ENCODE results near the gene DUSP6.

The DUSP6 gene

DNA sequence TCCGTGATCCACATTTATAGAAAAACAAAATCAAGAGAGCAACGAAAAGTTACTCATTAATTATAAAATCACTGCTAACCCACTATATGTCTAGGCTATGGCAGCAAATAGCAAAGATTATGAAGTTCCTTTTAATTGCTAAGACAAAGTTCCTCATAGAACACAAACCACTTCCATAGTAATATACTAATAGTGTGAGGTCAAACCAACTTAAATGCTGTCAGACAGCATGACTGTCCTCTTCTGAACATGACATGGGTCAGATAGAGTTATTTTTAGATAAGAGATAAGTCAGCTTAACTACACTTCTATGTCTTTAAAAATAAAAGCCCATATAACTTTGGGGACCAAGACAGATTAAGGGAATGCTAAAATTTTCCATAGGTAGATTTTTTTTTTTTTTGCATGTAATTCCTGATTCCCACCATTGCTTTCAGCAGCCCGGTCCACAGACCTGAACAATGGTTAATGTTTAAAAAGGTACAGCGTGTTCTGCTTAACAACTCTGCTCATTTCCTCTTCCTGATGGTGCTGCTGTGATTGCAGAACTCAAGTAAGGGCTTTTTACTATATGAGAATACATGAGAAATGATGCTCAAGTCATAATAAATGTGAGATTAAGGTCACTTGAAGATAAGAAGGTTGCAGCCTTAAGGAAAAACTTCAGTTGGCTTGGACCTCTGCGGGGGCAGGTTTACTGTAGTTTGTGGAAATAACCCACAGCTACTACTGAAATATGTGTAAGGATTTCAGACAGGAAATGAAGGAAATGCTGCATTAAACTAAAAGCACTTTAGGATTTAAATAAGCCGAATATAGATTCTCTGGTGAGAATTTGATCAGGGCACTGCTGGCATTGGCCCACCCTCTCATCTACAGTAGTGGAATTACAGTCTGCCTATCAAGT is 37.7 kb upstream of the DUSP6 start:
- H3K4me3 ChIP-seq (ENCODE audit: insufficient read depth, low read depth, low read length, poor library complexity, severe bottlenecking): no peak overlapping the region
- H3K36me3 ChIP-seq (ENCODE audit: control insufficient read depth, insufficient read depth, low read length): no peaks in the 10 kb centered on the region
- no peak for DNase-seq
- no peaks in the 10 kb centered on the region for H3K9me3 ChIP-seq (ENCODE audit: control insufficient read depth, low read length)
- peaks cover 4% of the 10 kb centered on the region for H3K4me1 ChIP-seq (ENCODE audit: control insufficient read depth, insufficient read depth, low read length, poor library complexity, severe bottlenecking)
- no peaks in the 10 kb centered on the region for H3K27me3 ChIP-seq (replicated peaks; ENCODE audit: control insufficient read depth, insufficient read depth, low read length, poor library complexity, severe bottlenecking)
- H3K27ac ChIP-seq (ENCODE audit: insufficient read depth, low read length, poor library complexity, severe bottlenecking): no peak overlapping the region

DNA sequence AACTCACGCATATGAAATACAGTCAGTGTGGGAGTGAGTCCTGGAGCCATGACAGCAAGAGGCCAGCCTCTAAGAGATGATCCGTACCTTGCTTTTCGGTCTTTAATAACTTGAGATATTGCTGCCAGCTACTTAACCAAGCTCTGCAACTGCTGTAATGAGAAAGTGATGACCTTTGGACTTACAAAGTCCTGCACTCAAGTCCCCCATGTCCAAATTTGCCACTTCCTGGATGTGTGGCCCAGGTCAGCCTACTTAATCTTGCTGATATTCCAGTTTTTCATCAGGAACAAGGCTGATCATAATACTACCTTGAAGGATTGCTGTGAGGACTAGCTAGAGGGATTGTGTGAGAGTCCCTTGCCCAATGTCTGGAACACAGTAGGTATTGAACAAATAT is 33.8 kb upstream of the DUSP6 start:
- no peaks in the 10 kb centered on the region for H3K36me3 ChIP-seq (ENCODE audit: control insufficient read depth, insufficient read depth, low read length)
- H3K27ac ChIP-seq (ENCODE audit: insufficient read depth, low read length, poor library complexity, severe bottlenecking): no peak overlapping the region
- no peaks in the 10 kb centered on the region for H3K27me3 ChIP-seq (replicated peaks; ENCODE audit: control insufficient read depth, insufficient read depth, low read length, poor library complexity, severe bottlenecking)
- H3K9me3 ChIP-seq (ENCODE audit: control insufficient read depth, low read length): no peaks in the 10 kb centered on the region
- DNase-seq: no peak
- H3K4me1 ChIP-seq (ENCODE audit: control insufficient read depth, insufficient read depth, low read length, poor library complexity, severe bottlenecking): peaks cover 4% of the 10 kb centered on the region
- H3K4me3 ChIP-seq (ENCODE audit: insufficient read depth, low read depth, low read length, poor library complexity, severe bottlenecking): no peak overlapping the region

DNA sequence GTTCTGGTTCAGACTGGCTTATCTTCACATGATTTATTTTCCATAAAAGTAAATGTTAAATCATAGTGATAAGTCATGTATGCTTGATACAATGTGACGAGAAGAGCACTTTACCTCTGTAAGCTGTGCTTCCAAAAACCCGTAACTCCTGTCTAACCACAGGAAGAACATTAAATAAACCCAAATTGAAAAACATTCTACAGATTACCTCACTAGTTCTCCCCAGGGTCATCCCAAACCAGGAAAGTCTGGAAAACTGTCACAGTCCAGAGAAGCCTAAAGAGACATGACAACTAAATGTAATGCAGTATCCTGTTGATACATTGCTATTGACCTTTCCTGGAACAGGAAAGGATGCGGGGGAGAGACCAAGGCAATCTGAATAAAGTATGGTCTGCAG is 32.5 kb upstream of the DUSP6 start:
- no peak overlapping the region for H3K27ac ChIP-seq (ENCODE audit: insufficient read depth, low read length, poor library complexity, severe bottlenecking)
- H3K27me3 ChIP-seq (replicated peaks; ENCODE audit: control insufficient read depth, insufficient read depth, low read length, poor library complexity, severe bottlenecking): no peaks in the 10 kb centered on the region
- no peak overlapping the region for H3K4me3 ChIP-seq (ENCODE audit: insufficient read depth, low read depth, low read length, poor library complexity, severe bottlenecking)
- no peaks in the 10 kb centered on the region for H3K36me3 ChIP-seq (ENCODE audit: control insufficient read depth, insufficient read depth, low read length)
- no peak for DNase-seq
- H3K4me1 ChIP-seq (ENCODE audit: control insufficient read depth, insufficient read depth, low read length, poor library complexity, severe bottlenecking): no peaks in the 10 kb centered on the region
- H3K9me3 ChIP-seq (ENCODE audit: control insufficient read depth, low read length): no peaks in the 10 kb centered on the region

DNA sequence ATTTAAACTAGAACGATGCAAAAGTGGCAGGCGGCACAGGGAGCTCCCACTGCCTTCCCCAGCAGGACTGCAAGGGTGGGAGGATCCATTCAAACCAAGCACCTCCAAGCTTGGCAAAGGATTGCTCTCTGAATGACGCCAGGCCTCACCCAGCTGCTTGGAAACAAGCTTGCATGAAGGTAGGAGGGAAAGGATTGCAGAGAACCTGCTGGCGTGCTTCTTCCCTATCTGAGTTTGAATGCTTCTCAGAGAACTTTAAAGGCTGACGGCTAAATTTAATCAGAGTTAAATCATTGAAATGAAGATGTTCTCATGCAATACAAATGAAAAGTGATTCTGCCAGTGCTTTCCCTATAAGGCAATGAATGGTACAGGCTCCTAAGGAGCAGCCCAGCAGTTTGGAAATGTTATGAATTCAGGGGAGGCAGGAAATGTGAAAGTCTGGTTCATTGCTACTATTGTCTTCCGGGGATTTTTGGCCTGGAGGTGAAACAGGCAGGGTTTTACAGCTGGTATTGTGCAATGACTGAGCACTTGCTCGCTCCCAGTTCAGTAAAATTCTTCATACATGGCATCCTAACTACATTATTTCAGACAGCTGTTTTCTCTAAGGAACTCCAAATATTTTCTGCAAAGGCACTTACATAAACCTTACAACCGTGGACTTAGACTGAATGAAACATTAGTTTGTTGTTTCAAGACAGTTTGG is 31.9 kb upstream of the DUSP6 start:
- Histone ChIP-seq H3K27ac (ENCODE audit: insufficient read depth, low read length, poor library complexity, severe bottlenecking) (no peak overlapping the region), H3K36me3 (ENCODE audit: control insufficient read depth, insufficient read depth, low read length) (no peaks in the 10 kb centered on the region), H3K9me3 (ENCODE audit: control insufficient read depth, low read length) (no peaks in the 10 kb centered on the region), H3K4me1 (ENCODE audit: control insufficient read depth, insufficient read depth, low read length, poor library complexity, severe bottlenecking) (no peaks in the 10 kb centered on the region), H3K27me3 (replicated peaks; ENCODE audit: control insufficient read depth, insufficient read depth, low read length, poor library complexity, severe bottlenecking) (no peaks in the 10 kb centered on the region), H3K4me3 (ENCODE audit: insufficient read depth, low read depth, low read length, poor library complexity, severe bottlenecking) (no peak overlapping the region)
- DNase-seq: no peak

DNA sequence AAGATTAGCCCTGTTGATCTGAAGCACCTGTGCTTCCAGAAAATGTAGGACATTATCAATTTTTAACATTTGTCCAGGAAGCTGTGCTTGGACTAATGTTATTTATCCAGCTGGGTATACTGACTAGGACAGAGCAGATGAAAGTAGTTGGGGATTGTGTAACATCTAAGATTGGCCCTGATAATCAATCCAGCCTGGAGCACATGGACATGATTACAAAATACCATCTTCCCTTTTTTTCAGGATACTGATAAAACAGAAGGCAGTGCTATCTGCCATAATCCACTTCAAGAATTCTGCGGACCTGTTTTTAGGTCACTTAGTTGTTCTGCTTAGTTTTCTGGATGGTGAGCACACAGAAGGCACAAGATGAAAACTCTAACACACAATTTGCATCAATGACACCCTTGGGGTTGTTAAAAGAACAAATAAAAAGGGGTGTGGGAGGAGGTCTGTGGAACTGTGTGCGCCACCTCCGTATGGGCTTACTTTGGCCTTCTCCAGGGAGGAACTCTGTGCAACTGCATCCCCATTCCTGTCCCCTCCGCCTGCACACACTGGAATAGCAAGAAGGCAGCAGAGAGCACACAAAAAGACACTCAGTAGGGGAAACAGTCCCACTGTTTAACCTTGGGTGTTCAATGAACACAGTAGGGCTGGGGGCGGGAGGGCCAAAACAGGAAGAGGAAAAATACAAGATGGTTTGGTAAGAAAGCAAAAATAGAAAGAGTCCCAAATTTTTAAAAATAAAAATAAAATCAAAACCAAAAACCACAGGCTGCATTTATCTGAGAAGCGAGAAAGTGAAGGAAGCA is 31.1 kb upstream of the DUSP6 start:
- Histone ChIP-seq H3K4me3 (ENCODE audit: insufficient read depth, low read depth, low read length, poor library complexity, severe bottlenecking) (no peak overlapping the region), H3K36me3 (ENCODE audit: control insufficient read depth, insufficient read depth, low read length) (no peaks in the 10 kb centered on the region), H3K27ac (ENCODE audit: insufficient read depth, low read length, poor library complexity, severe bottlenecking) (no peak overlapping the region), H3K4me1 (ENCODE audit: control insufficient read depth, insufficient read depth, low read length, poor library complexity, severe bottlenecking) (no peaks in the 10 kb centered on the region), H3K9me3 (ENCODE audit: control insufficient read depth, low read length) (no peaks in the 10 kb centered on the region), H3K27me3 (replicated peaks; ENCODE audit: control insufficient read depth, insufficient read depth, low read length, poor library complexity, severe bottlenecking) (no peaks in the 10 kb centered on the region)
- DNase-seq: no peak

DNA sequence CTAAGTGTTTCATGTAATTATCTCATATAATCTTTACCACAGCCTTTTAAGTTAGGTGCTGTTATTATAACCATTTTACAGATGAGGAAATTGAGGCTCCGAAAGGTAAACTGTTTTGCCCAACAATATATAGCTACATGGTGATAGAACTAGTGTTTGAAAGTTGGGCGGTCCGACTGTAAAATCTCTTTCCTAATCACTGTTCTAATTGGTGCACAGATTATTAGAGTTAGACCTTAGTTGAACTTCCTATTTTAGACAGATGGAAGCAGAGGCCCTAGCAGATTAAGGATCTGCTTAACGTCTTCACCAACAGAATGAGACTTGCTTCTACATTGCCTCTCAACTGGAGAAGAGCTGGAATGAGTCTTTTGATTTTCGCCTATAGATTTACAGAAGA is 30.0 kb upstream of the DUSP6 start:
- H3K36me3 ChIP-seq (ENCODE audit: control insufficient read depth, insufficient read depth, low read length): no peaks in the 10 kb centered on the region
- no peaks in the 10 kb centered on the region for H3K9me3 ChIP-seq (ENCODE audit: control insufficient read depth, low read length)
- H3K27ac ChIP-seq (ENCODE audit: insufficient read depth, low read length, poor library complexity, severe bottlenecking): no peak overlapping the region
- H3K4me1 ChIP-seq (ENCODE audit: control insufficient read depth, insufficient read depth, low read length, poor library complexity, severe bottlenecking): no peaks in the 10 kb centered on the region
- DNase-seq: no peak
- H3K4me3 ChIP-seq (ENCODE audit: insufficient read depth, low read depth, low read length, poor library complexity, severe bottlenecking): no peak overlapping the region
- no peaks in the 10 kb centered on the region for H3K27me3 ChIP-seq (replicated peaks; ENCODE audit: control insufficient read depth, insufficient read depth, low read length, poor library complexity, severe bottlenecking)

DNA sequence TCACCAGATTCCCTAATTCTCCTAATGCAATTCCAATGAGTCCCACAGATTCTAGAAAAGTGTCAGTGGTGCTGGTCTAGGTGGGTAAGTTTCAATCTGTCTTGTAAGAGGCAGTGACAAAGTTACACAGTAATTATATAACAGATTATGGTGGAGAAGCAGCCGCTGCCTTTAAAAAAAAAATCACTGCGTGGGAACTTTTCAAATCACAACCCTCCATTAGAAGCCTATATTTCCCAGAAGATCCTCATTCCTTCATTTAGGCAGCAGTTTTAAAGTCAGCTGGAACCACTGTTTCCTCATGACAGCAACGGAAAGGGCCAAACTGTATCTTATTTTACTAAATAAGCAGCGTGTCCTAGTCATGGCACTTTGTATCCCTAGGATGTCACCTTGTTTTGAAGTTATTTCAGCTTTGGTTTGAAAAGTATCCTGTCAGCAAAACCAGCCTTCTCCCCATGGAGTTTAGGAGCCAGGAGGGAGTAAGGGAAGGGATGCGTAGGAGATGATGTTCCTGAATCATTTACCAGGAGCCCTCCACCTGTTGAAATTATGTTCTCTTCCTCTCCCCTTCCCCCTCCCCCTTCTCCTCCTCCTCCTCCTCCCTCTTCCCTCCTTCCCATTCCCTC is 27.7 kb upstream of the DUSP6 start:
- H3K4me3 ChIP-seq (ENCODE audit: insufficient read depth, low read depth, low read length, poor library complexity, severe bottlenecking): no peak overlapping the region
- no peaks in the 10 kb centered on the region for H3K4me1 ChIP-seq (ENCODE audit: control insufficient read depth, insufficient read depth, low read length, poor library complexity, severe bottlenecking)
- H3K36me3 ChIP-seq (ENCODE audit: control insufficient read depth, insufficient read depth, low read length): no peaks in the 10 kb centered on the region
- DNase-seq: no peak
- no peak overlapping the region for H3K27ac ChIP-seq (ENCODE audit: insufficient read depth, low read length, poor library complexity, severe bottlenecking)
- H3K27me3 ChIP-seq (replicated peaks; ENCODE audit: control insufficient read depth, insufficient read depth, low read length, poor library complexity, severe bottlenecking): no peaks in the 10 kb centered on the region
- no peaks in the 10 kb centered on the region for H3K9me3 ChIP-seq (ENCODE audit: control insufficient read depth, low read length)

DNA sequence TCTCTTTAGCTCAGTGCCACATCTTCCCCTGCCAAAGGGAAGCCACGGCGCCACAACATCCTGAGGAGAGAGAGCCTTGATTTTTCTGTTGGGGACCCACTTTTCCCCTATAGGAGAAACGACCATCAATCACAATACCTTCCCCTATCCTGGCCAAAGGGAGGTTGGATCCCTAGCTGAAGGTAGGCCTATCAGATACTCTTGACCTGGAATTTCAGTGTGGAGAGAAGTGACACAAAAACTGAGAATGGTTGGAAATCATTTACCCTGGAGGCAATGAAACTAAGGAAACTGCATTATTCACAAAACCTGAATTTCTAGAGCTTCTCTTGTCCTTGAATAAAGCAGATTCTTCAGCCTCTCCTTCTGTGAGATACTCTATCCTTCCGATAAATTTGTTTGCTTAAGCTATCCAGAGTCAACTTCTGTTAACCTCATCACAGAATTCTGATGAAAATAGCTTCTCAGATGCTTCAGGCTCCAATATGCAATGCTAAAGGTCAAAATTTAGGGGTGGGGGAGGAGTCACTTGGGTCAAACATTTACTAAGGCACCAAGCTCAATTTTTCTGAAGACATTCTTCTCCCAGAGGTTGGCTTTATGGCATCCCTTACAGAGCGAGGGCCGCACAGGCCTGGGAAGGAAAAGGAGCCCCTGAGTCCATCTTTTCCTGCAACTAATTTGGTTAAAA is 27.0 kb upstream of the DUSP6 start:
- H3K36me3 ChIP-seq (ENCODE audit: control insufficient read depth, insufficient read depth, low read length): no peaks in the 10 kb centered on the region
- H3K27ac ChIP-seq (ENCODE audit: insufficient read depth, low read length, poor library complexity, severe bottlenecking): no peak overlapping the region
- H3K4me3 ChIP-seq (ENCODE audit: insufficient read depth, low read depth, low read length, poor library complexity, severe bottlenecking): no peak overlapping the region
- H3K9me3 ChIP-seq (ENCODE audit: control insufficient read depth, low read length): no peaks in the 10 kb centered on the region
- DNase-seq: no peak
- no peaks in the 10 kb centered on the region for H3K4me1 ChIP-seq (ENCODE audit: control insufficient read depth, insufficient read depth, low read length, poor library complexity, severe bottlenecking)
- no peaks in the 10 kb centered on the region for H3K27me3 ChIP-seq (replicated peaks; ENCODE audit: control insufficient read depth, insufficient read depth, low read length, poor library complexity, severe bottlenecking)

DNA sequence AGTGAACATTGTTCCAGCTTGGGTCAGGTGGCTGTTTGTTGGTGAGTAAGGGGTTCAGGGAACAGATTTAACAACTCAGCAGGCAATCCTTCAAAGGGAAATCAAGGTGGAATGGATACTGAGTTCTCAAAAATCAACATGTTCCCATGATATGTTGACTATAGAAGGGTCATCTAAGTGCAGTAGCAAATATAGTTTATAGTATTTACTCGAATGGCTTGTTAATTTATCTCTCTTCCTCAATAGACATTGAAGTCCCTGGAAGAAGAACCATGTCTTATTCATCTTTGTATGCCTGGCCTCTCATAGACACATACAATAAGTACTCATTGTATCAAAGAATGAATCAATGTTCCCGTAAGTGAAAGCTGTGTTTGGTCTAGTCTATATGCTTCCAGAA is 24.5 kb upstream of the DUSP6 start:
- H3K27me3 ChIP-seq (replicated peaks; ENCODE audit: control insufficient read depth, insufficient read depth, low read length, poor library complexity, severe bottlenecking): no peaks in the 10 kb centered on the region
- no peak overlapping the region for H3K4me3 ChIP-seq (ENCODE audit: insufficient read depth, low read depth, low read length, poor library complexity, severe bottlenecking)
- H3K27ac ChIP-seq (ENCODE audit: insufficient read depth, low read length, poor library complexity, severe bottlenecking): no peak overlapping the region
- DNase-seq: no peak
- H3K9me3 ChIP-seq (ENCODE audit: control insufficient read depth, low read length): no peaks in the 10 kb centered on the region
- no peaks in the 10 kb centered on the region for H3K4me1 ChIP-seq (ENCODE audit: control insufficient read depth, insufficient read depth, low read length, poor library complexity, severe bottlenecking)
- no peaks in the 10 kb centered on the region for H3K36me3 ChIP-seq (ENCODE audit: control insufficient read depth, insufficient read depth, low read length)

Measured in effector memory CD4-positive, alpha-beta T cell (primary cell).